ENCODE measurements around the gene TUFT1. TPM values are rescaled to one million over a fixed set of nuclear protein-coding genes. Genes with fewer than 3 reads are reported as not detected.

TUFT1 gene
- polyA plus RNA-seq, 3 donors from 2014 or later: 0.83 to 4.2 (median 1.3) TPM

DNA sequence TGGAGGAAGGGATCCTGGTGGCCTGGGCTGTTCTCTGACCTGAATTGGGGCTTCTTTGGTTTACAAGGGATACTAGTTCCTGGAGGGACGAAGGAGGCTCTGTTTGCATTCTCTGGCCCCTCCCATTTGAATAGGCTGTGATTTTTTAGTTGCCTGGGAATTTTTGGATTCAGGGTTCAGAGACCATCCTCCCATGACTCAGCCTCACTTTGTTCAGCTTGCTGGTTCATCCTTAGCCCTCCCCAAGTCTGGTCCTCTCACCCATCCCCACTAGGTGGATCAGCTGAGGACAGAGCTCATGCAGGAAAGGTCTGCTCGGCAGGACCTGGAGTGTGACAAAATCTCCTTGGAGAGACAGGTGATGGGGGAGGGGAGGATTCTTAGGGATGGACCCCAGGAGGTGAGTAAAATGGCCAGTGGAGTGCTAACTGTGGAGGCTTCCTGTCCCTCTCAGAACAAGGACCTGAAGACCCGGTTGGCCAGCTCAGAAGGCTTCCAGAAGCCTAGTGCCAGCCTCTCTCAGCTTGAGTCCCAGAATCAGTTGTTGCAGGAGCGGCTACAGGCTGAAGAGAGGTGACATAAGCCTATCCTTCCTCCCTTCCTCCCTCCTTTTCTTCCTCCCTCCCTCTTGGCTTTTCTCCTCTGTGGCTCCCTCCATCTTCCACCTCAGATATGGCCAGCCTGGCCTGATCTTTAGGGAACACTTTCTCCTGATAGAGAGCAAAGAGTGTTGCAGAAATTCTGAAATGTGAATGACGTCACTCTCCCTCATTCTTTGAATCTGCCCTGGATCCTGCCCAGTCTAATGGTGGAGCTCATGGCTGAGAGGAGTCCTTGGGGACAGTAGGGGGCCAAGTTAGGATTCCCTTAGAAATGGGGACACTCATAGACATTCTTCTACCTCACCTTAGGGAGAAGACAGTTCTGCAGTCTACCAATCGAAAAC, 4.5 kb upstream of the TUFT1 start:
- no peaks in the 10 kb centered on the region for H3K36me3 Mint-ChIP-seq
- H3K4me1 Mint-ChIP-seq: peaks cover 10 to 11% of the 10 kb centered on the region in 2 donors
- no peak for DNase-seq
- peaks cover 0 to 8% (median 6%) of the 10 kb centered on the region in 3 donors for H3K27me3 Mint-ChIP-seq (ENCODE audit: low read depth in 3 of 3)
- no peak overlapping the region for H3K27ac Mint-ChIP-seq
- H3K4me3 Mint-ChIP-seq: no peak overlapping the region
- H3K9me3 Mint-ChIP-seq: no peaks in the 10 kb centered on the region

DNA sequence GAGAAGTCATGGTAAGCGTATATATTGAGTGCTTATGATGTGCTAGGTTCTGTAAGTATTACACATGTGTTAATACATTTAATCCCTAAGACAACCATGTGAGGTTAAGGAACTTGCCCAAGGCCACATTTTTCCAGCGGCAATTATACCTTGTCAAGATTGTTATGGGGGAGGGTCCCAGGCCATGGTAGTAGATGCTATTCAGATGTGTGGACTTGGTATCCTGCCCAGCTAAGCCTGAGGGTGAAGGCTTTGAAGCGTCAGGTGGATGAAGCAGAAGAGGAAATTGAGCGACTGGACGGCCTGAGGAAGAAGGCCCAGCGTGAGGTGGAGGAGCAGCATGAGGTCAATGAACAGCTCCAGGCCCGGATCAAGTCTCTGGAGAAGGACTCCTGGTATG, 3.6 kb upstream of the TUFT1 start:
- Mint-ChIP-seq H3K27me3 (ENCODE audit: low read depth in 3 of 3) (peaks cover 0 to 10% (median 6%) of the 10 kb centered on the region in 3 donors), H3K4me3 (no peak overlapping the region), H3K27ac (no peak overlapping the region), H3K9me3 (no peaks in the 10 kb centered on the region), H3K4me1 (peaks cover 19 to 20% of the 10 kb centered on the region in 2 donors), H3K36me3 (no peaks in the 10 kb centered on the region)
- no peak for DNase-seq

DNA sequence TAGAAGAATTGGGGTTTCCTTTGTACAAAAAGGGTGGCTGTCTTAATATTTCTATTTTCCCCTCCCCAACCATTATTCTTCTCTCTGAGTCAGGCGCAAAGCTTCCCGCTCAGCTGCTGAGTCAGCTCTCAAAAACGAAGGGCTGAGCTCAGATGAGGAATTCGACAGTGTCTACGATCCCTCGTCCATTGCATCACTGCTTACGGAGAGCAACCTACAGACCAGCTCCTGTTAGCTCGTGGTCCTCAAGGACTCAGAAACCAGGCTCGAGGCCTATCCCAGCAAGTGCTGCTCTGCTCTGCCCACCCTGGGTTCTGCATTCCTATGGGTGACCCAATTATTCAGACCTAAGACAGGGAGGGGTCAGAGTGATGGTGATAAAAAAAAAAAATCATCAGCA, 3.0 kb upstream of the TUFT1 start:
- no peak for DNase-seq
- Mint-ChIP-seq H3K9me3 (no peaks in the 10 kb centered on the region), H3K4me1 (peaks cover 22 to 24% of the 10 kb centered on the region in 2 donors), H3K27me3 (ENCODE audit: low read depth in 3 of 3) (peaks cover 0 to 10% (median 3%) of the 10 kb centered on the region in 3 donors), H3K4me3 (no peak overlapping the region), H3K36me3 (no peaks in the 10 kb centered on the region), H3K27ac (no peak overlapping the region)

- H3K4me1 Mint-ChIP-seq: peaks cover 22 to 24% of the 10 kb centered on the region in 2 donors
- peak overlapping the region in 1 of 6 donors; percentile 27 for H3K27ac Mint-ChIP-seq
- no peaks in the 10 kb centered on the region for H3K9me3 Mint-ChIP-seq
- no peak for DNase-seq
- H3K4me3 Mint-ChIP-seq: peak overlapping the region; percentile 95 to 97 (median 95)
- H3K27me3 Mint-ChIP-seq (ENCODE audit: low read depth in 3 of 3): peaks cover 4 to 11% (median 10%) of the 10 kb centered on the region in 3 donors
- H3K36me3 Mint-ChIP-seq: no peaks in the 10 kb centered on the region
Measured at GRCh38 chr1:151539321-151540020, 638 bp upstream of the TUFT1 start.

- Mint-ChIP-seq H3K27ac (peak overlapping the region in 3 of 6 donors; percentile 1 to 76 (median 25)), H3K27me3 (ENCODE audit: low read depth in 3 of 3) (peaks cover 4 to 10% (median 10%) of the 10 kb centered on the region in 3 donors), H3K4me3 (peak overlapping the region; percentile 95 to 97 (median 95)), H3K4me1 (peaks cover 22 to 24% of the 10 kb centered on the region in 2 donors), H3K9me3 (no peaks in the 10 kb centered on the region), H3K36me3 (no peaks in the 10 kb centered on the region)
- DNase-seq: peak in 1 of 3 donors; percentile 10
Measured at GRCh38 chr1:151540982-151541377, 871 bp downstream of the TUFT1 start.

- Mint-ChIP-seq H3K9me3 (no peaks in the 10 kb centered on the region), H3K36me3 (no peaks in the 10 kb centered on the region), H3K27me3 (ENCODE audit: low read depth in 3 of 3) (peaks cover 4 to 10% (median 8%) of the 10 kb centered on the region in 3 donors), H3K4me3 (peak overlapping the region; percentile 95 to 97 (median 95)), H3K4me1 (peaks cover 22 to 24% of the 10 kb centered on the region in 2 donors), H3K27ac (no peak overlapping the region)
- DNase-seq: no peak
Measured at GRCh38 chr1:151541752-151542151, 1.6 kb downstream of the TUFT1 start.

GRCh38 chr1:151542710-151543129, 2.6 kb downstream of the TUFT1 start:
- H3K27me3 Mint-ChIP-seq (ENCODE audit: low read depth in 3 of 3): peaks cover 4 to 10% (median 10%) of the 10 kb centered on the region in 3 donors
- no peak for DNase-seq
- H3K4me3 Mint-ChIP-seq: no peak overlapping the region
- no peaks in the 10 kb centered on the region for H3K9me3 Mint-ChIP-seq
- H3K27ac Mint-ChIP-seq: no peak overlapping the region
- peaks cover 22 to 24% of the 10 kb centered on the region in 2 donors for H3K4me1 Mint-ChIP-seq
- no peaks in the 10 kb centered on the region for H3K36me3 Mint-ChIP-seq

DNA sequence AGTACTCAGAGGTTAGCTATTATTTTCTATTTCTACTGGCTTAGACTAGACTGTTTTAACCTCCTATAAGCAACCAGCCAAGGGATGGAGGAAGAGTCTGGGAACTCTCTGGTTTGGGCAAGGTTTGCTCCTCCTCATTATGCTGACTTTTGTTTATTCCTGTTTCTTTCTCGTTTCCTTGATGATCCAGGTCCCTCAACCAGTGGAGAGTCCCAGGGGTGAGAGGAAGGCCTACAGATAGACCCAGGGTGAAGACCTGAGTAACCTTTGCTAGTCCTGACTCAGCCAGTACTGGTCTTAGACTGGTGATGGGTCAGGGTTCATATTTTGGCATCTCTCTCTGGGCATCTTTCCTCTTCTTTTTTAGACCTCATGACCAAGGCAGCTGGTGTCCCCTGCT, 5.4 kb downstream of the TUFT1 start:
- H3K27ac Mint-ChIP-seq: no peak overlapping the region

GRCh38 chr1:151546011-151546925, 6.2 kb downstream of the TUFT1 start:
- no peaks in the 10 kb centered on the region for H3K36me3 Mint-ChIP-seq
- DNase-seq: no peak
- no peak overlapping the region for H3K4me3 Mint-ChIP-seq
- H3K27me3 Mint-ChIP-seq (ENCODE audit: low read depth in 3 of 3): peaks cover 0 to 10% (median 4%) of the 10 kb centered on the region in 3 donors
- H3K9me3 Mint-ChIP-seq: no peaks in the 10 kb centered on the region
- no peak overlapping the region for H3K27ac Mint-ChIP-seq
- H3K4me1 Mint-ChIP-seq: peaks cover 4 to 7% of the 10 kb centered on the region in 2 donors

More for the DNA sequence above, 5.4 kb downstream of the TUFT1 start:
- H3K9me3 Mint-ChIP-seq: no peaks in the 10 kb centered on the region
- H3K27me3 Mint-ChIP-seq (ENCODE audit: low read depth in 3 of 3): peaks cover 4 to 10% (median 5%) of the 10 kb centered on the region in 3 donors
- no peaks in the 10 kb centered on the region for H3K36me3 Mint-ChIP-seq
- H3K4me1 Mint-ChIP-seq: peaks cover 11 to 14% of the 10 kb centered on the region in 2 donors
- no peak overlapping the region for H3K4me3 Mint-ChIP-seq
- DNase-seq: no peak

DNA sequence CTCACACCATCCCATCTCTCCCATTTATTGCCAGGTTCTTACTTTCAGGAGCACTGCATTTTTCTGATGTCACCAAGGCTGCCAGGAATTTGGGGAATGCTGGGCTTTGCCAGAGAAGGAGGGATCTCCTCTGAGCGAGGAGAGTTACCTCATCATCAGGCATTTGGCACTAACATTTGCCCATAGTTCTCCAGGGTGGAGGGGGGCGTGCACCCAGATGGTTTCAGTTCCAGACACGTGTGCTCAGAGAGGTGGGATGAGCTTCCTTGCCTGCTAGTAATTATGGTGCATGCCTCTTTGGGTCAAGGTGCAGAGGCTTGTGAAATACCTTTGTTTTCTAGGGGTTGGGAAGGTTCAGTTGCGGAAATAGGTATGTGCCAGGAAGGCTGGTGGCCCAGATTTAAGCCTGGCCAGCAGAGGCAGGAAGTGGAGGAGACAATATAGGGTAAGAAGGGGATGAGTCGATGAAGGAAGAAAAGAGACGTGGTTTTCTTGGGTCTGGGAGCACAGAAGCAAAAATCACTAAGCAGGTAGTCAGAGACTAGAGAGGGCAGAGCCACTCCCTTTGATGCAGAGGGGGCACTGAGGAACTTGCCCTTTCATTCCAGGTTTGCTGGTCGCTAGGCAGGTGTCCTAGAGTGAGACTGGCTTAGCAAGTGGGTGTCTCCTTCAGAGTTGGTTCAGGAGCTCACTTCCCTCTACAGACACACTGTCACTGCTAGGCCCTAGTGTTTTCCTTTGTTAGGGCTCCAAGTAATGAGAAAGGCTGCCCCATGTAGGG, 7.2 kb downstream of the TUFT1 start:
- Mint-ChIP-seq H3K9me3 (no peaks in the 10 kb centered on the region), H3K36me3 (no peaks in the 10 kb centered on the region), H3K27ac (no peak overlapping the region), H3K4me3 (no peak overlapping the region), H3K4me1 (no peaks in the 10 kb centered on the region), H3K27me3 (ENCODE audit: low read depth in 3 of 3) (peaks cover 0 to 9% (median 4%) of the 10 kb centered on the region in 3 donors)
- DNase-seq: no peak

- no peak for DNase-seq
- Mint-ChIP-seq H3K36me3 (no peaks in the 10 kb centered on the region), H3K9me3 (no peaks in the 10 kb centered on the region), H3K27me3 (ENCODE audit: low read depth in 3 of 3) (peaks cover 0 to 7% (median 2%) of the 10 kb centered on the region in 3 donors), H3K27ac (no peak overlapping the region), H3K4me1 (no peaks in the 10 kb centered on the region), H3K4me3 (no peak overlapping the region)
Measured at GRCh38 chr1:151547900-151548230, 7.8 kb downstream of the TUFT1 start.

GRCh38 chr1:151549199-151549598, 9.1 kb downstream of the TUFT1 start:
- Mint-ChIP-seq H3K9me3 (no peaks in the 10 kb centered on the region), H3K27me3 (ENCODE audit: low read depth in 3 of 3) (peaks cover 0 to 2% (median 2%) of the 10 kb centered on the region in 3 donors), H3K36me3 (no peaks in the 10 kb centered on the region), H3K4me3 (no peak overlapping the region), H3K27ac (no peak overlapping the region), H3K4me1 (no peaks in the 10 kb centered on the region)
- no peak for DNase-seq

DNA sequence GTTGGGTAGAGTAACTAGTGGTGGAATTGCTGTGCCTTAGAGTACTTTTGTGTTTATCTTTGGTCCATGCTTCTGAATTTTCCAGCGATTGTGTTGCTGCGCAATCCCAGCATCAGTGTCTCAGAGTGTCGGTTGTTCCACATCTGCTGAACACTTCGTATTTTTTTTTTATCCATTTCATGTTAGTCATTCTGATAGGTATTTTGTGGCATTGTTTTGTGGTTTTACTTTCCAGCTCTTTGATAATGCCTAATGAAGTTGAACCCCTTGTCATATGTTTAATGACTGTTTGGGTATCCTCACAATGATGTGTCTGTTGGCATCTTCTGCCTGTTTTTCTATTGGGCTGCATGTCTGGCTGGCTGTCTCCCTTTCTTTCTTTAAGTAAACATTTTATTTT, 13.6 kb downstream of the TUFT1 start:
- Mint-ChIP-seq H3K27ac (no peak overlapping the region), H3K4me1 (no peaks in the 10 kb centered on the region), H3K27me3 (ENCODE audit: low read depth in 3 of 3) (peaks cover 0 to 2% (median 0%) of the 10 kb centered on the region in 3 donors), H3K9me3 (no peaks in the 10 kb centered on the region), H3K36me3 (no peaks in the 10 kb centered on the region), H3K4me3 (no peak overlapping the region)
- no peak for DNase-seq
